Raji (cell line): ENCODE results near the gene STON2.

Experiments used
- POLR2A ChIP-seq: IDR thresholded peaks from 2 replicates; pipeline ENCODE4 v1.6.1; 2011; ENCODE audit warnings: low read depth, low read length, control low read depth; ENCODE audit not compliant: insufficient read depth

STON2 gene

DNA sequence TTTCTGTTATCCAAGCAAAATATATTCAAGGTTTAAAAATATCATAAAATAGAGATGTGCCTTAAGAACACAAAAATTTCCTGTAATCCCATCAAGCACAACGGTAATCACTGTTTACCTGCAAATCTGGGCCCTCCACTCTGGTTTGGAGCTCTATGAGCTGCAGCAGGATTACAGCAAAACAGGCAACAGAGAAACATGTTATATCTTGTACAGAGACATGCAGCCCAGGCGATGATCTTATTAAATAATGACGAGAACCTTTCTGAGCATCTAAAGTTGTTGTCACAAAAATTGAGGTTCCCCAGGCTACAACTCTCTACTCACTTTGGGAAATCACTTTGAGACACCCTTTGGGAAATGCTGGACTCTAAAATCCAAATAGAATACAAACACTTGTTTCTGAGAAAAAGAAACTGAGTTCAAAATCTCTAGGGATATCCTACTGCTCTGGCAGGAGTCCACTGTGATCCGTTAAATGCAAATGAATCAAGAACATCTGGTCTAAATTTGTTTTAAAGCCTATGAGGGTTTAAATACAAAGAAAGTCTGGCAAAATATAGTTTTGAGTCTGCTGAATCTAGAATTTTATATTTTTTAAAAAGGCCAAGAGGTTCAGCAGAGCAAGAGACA lies 36.3 kb downstream of the STON2 start:
- 0 out of 2 replicates have a peak, but pooled peaks have one; percentile 26 for TF ChIP-seq POLR2A

DNA sequence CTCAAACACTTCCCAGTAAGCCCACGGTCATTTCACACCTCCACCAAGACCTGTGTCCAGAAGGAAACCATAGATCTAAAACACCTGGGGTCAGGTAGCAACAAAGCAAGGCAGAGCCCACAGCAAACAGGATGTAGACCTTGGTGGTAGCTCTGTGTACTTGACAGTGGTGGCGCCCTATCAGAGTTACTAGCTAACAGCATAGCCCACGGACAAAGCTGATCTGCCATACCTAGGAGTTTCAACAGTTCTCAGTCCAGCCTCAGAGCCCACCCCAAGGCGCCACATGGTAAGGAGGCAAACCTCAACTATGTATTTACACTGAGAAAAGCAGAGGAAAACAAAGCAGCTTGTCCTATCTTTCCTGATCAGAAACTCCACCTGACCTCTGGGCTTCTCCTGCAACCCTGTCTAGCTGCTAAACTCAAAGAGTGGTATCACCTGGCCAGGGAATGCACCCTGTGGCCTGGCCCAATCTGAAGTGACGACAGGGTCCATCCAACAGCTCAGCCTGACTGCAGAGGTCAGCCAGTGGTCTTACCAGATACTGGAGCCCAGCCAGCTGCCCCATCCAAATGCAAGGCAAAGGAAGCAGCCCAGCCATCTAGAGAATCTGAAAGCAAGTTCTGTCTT lies 46.3 kb downstream of the STON2 start:
- no peak for TF ChIP-seq POLR2A

DNA sequence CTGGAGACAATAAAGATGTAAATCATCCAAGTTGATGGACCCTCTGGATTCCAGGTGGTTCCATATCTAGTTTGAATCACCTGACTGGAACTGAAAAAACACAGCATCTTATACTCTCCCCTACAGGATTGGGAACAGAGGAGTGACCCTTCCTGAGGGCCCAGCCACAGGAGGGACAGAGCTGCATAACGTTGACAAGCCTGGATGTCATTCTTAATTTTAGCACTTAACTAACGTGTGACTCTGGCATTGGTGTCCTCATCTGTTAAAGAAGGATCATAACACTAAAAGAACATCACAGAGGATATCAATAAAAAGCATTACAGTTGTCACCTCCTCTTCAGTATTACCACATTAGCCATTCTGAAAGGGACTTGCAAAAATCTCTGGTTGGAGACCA lies 47.7 kb downstream of the STON2 start:
- no peak for TF ChIP-seq POLR2A

DNA sequence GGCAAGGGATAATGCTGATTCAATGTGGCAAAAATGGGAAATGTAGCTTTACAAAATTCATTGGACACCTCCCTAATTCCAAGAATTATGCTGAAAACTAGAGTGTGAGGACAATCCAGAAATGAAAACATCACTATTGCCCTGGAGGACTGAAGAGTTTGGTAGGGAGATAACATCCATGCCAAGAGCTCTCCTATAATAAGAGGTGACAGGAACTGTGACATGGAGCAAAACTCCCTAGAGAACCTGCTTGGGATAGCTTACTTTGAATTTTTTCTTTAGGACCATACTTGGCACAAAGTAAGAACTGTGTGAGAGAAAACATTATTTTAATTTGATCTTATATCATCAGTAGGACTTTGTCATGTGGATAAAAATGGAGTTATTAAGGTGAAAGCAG lies 48.9 kb downstream of the STON2 start:
- no peak for TF ChIP-seq POLR2A

DNA sequence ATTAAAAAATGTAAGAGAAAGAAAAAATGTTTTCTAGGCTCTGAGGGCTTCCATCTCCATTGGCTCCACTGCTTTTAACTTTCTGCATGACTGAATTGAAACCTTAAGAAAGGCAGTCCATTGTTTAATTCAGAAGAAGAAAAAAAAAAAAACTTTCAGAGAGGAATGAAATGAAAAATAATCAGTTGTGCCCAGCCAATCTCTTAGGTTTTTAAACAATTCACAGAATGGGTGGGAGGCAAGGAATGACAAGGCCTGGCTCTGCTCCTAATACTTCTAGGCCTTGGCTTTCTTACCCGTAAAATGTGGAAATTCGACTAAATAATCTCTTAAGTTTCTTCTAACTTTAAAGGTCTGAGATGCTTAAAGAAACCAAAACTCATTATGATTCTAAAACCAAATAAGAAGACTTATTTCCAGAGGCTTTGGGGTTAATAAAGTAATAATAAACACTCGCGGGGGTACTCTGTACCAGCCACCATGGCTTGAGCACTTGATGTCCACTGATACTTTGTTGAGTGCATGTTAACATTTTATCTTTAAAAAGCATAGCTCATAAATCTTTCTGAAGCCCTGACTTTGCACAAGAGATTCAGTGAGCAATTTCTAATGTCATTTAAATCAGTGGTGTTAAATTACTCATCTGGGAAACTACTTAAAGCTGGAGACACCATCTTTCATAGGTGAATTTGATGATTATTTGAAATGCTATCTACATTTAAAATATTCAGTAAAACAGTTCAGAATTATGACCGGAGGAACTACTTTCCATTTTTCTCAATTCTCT lies 49.6 kb downstream of the STON2 start:
- TF ChIP-seq POLR2A, result no peak

DNA sequence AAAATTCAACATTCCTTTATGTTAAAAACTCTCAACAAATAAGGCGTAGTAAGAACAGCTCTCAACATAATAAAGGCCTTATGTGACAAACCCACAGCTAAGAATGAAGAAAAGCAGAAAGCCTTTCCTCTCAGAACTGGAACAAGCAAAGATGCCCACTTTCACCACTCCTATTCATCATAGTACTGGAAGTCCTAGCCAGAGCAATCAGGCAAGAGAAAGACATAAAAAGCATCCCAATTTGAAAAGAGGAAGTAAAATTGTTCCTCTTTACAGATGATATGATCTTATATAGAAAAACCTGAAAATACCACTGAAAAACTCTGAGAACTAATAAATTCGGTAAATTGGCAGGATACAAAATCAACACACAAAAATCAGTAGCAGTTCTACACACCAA lies 52.1 kb downstream of the STON2 start:
- no peak for TF ChIP-seq POLR2A

DNA sequence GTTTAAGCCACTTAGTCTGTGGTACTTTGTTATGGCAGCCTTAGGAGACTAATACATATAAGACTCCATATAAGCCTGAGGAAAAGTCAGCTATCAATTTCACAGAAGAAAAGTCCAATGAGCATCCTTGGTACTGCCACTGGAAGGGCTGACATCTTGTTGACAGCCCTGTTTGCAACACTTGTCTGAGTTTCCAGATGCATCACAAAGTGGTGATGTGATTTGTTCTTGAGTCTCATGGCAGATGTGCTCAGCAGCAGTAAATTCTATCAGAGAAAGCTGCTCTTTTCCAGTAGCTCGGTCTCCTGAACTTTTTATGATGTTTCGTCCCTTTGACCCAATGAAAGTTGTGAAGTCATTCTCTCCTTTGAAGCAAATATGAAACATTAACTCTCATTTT lies 54.3 kb downstream of the STON2 start:
- TF ChIP-seq POLR2A, result no peak

DNA sequence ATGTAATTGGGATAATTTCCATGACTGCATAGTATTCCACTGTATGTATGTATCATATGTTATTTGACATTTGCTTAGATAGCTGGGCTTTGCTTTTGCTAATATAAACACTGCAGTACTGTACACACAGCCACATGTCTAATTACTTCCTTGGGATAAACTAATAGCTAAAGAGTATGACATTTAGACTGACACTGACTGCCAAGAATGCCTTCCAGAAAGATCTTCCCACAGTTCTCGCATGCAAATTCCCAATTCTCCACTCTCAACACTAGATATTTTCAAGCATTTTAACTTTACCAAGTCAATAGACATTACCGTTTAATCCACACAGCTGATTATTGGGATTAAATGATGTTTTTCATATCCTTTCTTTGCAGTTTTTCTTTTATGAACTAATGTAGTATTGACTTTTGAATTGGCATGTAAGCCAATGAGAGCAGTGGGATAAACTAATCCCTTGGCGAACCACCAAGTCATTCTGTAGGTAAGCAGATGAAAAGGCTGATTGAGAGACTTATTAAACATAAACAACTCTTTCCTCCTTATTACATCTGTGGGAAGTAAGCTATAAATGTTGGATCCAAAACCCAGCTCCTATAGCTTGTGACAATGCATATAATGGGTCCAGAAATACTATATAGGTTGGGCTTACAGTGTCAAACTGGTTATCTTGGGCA lies 55.5 kb downstream of the STON2 start:
- TF ChIP-seq POLR2A, result no peak

DNA sequence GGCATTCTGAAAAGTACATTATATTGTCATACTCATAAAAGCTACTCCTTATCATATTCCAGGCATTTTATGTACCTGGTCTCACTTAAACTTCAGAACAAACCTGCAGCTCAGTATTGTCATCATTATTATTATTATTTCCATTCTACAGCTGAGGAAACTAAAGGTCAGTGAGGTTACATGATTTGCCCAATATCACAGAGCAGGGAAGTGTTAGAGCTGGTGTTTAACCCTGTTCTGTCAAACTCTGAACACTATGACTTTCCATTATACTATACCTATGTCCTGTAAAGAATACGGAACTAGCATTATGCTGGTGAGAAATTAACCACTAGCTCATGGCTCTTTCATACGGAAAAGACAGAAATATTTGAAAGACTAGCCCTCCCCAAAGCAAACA lies 56.4 kb downstream of the STON2 start:
- TF ChIP-seq POLR2A, result no peak

DNA sequence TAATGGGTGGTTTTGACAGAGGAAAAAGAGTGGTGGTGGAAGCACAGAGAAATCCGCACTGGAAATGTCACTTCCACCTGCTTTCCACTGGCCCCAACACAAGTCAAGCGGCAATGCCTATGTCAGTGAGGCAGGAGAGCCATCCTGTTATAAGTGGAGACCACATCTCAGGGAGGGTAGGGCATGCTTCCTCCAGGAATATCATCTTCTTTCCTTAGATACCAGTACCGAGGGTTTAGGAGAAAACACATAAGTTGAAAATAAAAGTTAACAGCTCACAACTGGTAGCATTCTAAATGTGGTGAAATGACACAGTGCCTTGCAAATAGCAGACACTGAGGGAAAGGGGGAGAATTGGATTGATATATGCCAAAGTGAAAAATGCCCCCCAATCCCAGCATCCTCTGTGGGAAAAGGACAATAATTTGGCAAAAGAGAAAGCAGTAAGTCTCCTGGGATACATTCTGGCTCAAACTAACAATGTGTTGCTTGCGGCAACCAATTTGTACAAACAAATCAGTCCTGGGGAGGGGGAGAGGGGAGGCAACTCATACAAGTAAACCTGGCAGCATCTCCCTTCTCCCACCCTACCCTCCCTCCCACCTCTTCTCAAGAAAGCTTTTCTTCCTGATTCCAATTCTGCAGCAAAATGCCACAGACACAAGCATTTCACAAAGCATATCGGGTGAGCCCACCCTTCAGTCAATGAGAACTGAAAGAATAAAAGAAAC lies 57.1 kb downstream of the STON2 start:
- TF ChIP-seq POLR2A, result no peak

DNA sequence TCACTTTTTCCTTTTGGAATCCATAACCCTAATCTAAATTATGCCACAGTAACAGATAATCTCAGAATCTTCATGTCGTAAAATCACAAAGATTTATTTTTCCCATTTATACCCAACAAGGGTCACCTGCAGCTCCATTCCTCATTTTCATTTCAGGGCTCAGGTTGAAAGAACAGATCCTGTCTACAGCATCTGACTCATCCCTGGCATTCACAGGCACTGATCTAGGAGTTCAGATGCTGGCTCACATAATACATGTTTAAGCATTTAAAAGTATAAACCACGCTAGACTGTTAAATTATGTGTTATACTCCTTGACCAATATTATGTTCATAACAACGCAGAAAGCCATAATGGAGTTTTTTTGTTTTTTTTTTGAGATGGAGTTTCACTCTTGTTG lies 58.3 kb downstream of the STON2 start:
- TF ChIP-seq POLR2A, result no peak

DNA sequence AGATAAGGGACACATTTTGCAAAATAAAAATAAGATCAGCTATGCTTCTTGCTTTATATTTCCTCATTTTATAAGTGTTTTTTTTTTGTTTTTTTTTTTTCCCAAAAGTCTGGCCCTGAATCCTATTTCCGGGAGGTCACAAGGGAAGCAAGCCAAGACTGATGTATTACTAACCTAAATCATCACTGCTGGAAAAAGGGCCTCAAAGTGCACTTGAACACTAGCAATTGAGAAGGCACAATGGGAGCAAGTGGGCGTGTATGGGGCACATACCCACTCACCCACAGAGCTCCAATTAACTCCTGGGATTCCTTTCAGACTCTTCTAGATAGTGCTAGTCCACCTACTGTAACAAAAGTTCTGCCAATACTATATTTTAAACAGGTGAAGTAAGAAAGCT lies 58.8 kb downstream of the STON2 start:
- no peak for TF ChIP-seq POLR2A

DNA sequence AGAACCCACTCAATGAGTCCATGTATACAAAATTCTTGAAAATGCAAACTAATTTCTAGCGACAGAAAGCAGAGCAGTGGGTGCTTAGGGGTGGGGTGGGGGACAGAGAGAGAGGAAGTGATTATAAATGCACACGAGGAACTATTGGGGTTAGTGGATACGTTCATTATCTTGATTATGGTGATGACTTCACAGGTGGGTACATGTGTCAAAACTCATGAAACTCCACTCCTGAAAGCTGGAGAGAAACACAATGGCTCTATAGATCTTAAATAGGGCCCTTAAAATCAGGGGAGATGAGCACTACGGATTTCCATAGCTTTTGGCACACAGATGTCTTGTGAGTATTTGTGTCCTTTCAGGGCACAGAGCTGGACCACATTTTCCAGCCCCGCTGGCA lies 59.9 kb downstream of the STON2 start:
- no peak for TF ChIP-seq POLR2A

DNA sequence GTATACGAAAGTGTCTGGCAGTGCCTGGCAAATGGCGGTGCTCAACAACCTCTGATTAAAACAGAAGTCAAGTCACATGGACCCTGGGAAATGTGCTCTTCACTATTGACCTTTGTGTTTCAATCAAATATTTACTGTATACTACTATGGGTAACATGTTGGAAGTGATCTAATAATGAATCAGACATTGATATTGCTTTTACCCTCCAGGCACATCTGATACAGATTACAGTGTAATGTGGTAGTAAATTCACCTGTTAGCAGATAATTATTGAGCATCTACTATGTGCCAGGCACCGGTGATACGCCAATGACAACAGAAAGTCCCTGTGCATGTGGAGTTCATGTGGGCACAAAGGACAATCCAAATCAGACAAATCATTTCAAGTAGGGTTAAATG lies 63.1 kb downstream of the STON2 start:
- no peak for TF ChIP-seq POLR2A

DNA sequence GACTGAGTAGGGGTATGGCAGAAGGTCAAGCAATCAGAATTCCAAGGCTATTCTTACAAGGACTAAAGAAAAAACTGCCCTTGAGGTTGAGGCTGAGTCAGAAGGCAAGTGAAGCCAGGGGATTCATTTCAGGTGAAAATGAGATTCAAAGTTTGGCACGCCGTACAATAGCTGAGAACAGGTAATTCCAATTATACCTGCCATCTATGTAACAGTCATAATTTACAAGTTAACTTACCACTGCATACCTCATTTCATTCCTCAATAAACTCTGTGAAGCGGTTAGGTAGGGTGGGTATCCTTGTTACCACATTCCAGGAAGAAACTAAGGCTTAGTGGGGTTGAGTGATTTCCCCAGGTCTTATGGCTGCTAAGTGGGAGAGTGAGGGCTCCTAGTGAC lies 64.1 kb downstream of the STON2 start:
- no peak for TF ChIP-seq POLR2A
